GM12892 (cell line): ENCODE results near the gene LRP11.

Source experiments
- POLR2A ChIP-seq: IDR thresholded peaks from 2 replicates; pipeline ENCODE4 v1.6.1; 2011; ENCODE audit warnings: low read depth, low read length, control low read depth
- POLR2AphosphoS5 ChIP-seq: IDR thresholded peaks from 2 replicates; pipeline ENCODE4 v1.6.1; 2011; ENCODE audit warnings: low read depth, low read length, control low read depth
- TAF1 ChIP-seq: IDR thresholded peaks from 2 replicates; pipeline ENCODE4 v1.6.1; 2011; ENCODE audit warnings: low read depth, mild to moderate bottlenecking, control low read depth, low read length, borderline replicate concordance

DNA sequence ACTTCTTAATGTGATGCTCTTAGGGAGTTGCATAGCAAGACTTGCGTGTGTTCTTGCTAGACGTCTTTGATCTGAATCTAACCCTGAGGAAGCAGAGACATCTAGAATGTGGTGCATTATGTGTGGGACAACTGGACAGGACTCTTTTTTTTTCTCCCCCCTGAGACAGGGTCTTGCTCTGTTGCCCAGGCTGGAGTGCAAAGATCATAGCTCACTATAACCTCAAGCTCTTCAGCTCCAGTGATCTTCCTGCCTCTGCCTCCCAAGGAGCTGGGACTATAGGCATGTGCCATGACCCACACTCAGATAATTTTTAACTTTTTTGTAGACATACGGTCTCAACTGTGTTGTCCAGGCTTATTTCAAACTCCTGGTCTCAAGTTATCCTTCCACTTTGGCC lies 80.6 kb downstream of the LRP11 start:
- TF ChIP-seq POLR2A = no peak
- no peak for TF ChIP-seq POLR2AphosphoS5
- no peak for TF ChIP-seq TAF1
